Endothelial cell of umbilical vein (primary cell): ENCODE data around the gene LIMCH1. TPM values are rescaled to one million over a fixed set of nuclear protein-coding genes. Genes with fewer than 3 reads are reported as not detected.

Experiments used
- BruUV-seq: library from RNA; stranded (reverse); fragments of 400-500 nt; replicated peaks from 2 replicates; lab custom pipeline; 2021; lab: Mats Ljungman, UMichigan
- CTCF ChIA-PET: fragments of 300-600, 350-600 bp; sonication (Branson Sonifier 250); formaldehyde crosslinking; loops from one replicate; lab custom pipeline; 2021; ENCODE audit warnings: antibody characterized with exemption, inconsistent platforms; lab: Charles Lee
- POLR2A ChIA-PET: fragments of 300-600, 350-600 bp; sonication (Branson Sonifier 250); formaldehyde crosslinking; loops from one replicate; lab custom pipeline; 2021; ENCODE audit warnings: antibody characterized with exemption, inconsistent platforms; lab: Charles Lee
- DNase-seq: peaks from one replicate; pipeline ENCODE4 v3.0.0-alpha.2; 2011; ENCODE audit warnings: low read depth, low spot score
- FAIRE-seq: peaks from 2 replicates; lab custom pipeline; 2011; peaks lifted over from hg19 to GRCh38; lab: Jason Lieb, UNC
- H2AFZ ChIP-seq: 2 replicates; pipeline ENCODE4 v1.6.0; 2012; ENCODE audit warnings: low read depth, low read length, control low read depth, inconsistent platforms
- H3K27ac ChIP-seq: 2 replicates; pipeline ENCODE4 v1.5.1; 2011; ENCODE audit warnings: low read depth, mild to moderate bottlenecking, control low read depth, low read length, moderate library complexity; ENCODE audit not compliant: insufficient read depth
- H3K27me3 ChIP-seq, 2 experiments: 2 replicates each; pipeline versions ENCODE4 v1.6.0 to v1.6.1; 2011; ENCODE audit warnings: low read length in 2 of 2, mixed read lengths in 1 of 2; ENCODE audit not compliant: control insufficient read depth in 2 of 2, insufficient read depth in 2 of 2
- H3K36me3 ChIP-seq, 2 experiments: 2 replicates in 1 of 2; 3 replicates in 1 of 2; pipeline ENCODE4 v1.5.1; 2011; ENCODE audit warnings: low read length in 2 of 2, mild to moderate bottlenecking in 1 of 2, moderate library complexity in 1 of 2; ENCODE audit not compliant: control insufficient read depth in 2 of 2, insufficient read depth in 2 of 2; ENCODE audit errors: extremely low read depth in 1 of 2
- H3K4me1 ChIP-seq: 3 replicates; pipeline ENCODE4 v1.5.1; 2011; ENCODE audit warnings: mild to moderate bottlenecking, low read length; ENCODE audit not compliant: control insufficient read depth, insufficient read depth; ENCODE audit errors: extremely low read depth
- H3K4me2 ChIP-seq: 2 replicates; pipeline ENCODE4 v1.6.1; 2011; ENCODE audit warnings: low read length, control low read depth, mixed read lengths; ENCODE audit not compliant: insufficient read depth
- H3K4me3 ChIP-seq, 3 experiments: fragments of 200-600 bp in 1 of 3; sonication (generic), shearing (Covaris generic) in 1 of 3; replicated peaks in 1 of 3; 2 replicates each; pipeline ENCODE4 v1.5.1; 2011 to 2016; ENCODE audit warnings: control low read depth in 3 of 3, low read length in 3 of 3, mild to moderate bottlenecking in 2 of 3, inconsistent platforms in 1 of 3, low read depth in 1 of 3, moderate library complexity in 1 of 3; ENCODE audit not compliant: insufficient read depth in 1 of 3
- H3K79me2 ChIP-seq: 2 replicates; pipeline ENCODE4 v1.6.0; 2012; ENCODE audit warnings: low read length, inconsistent platforms; ENCODE audit not compliant: control insufficient read depth, insufficient read depth
- H3K9ac ChIP-seq: replicated peaks from 2 replicates; pipeline ENCODE3; 2011; ENCODE audit warnings: low read length, control low read depth; ENCODE audit not compliant: insufficient read depth; ENCODE audit errors: extremely low read depth
- H3K9me1 ChIP-seq: replicated peaks from 3 replicates; pipeline ENCODE4 v1.6.0; 2011; ENCODE audit warnings: mild to moderate bottlenecking, low read length; ENCODE audit not compliant: control insufficient read depth, insufficient read depth; ENCODE audit errors: extremely low read depth
- H3K9me3 ChIP-seq: replicated peaks from 2 replicates; pipeline ENCODE4 v1.5.1; 2012; ENCODE audit warnings: low read length, inconsistent platforms; ENCODE audit not compliant: control insufficient read depth, insufficient read depth
- H4K20me1 ChIP-seq: replicated peaks from 2 replicates; pipeline ENCODE3; 2011; ENCODE audit warnings: mild to moderate bottlenecking, low read length; ENCODE audit not compliant: control insufficient read depth, insufficient read depth; ENCODE audit errors: extremely low read depth
- CTCF ChIP-seq, 2 donors: IDR thresholded peaks; 1 replicate in 1 of 2; 2 replicates in 1 of 2; pipeline ENCODE4 v1.5.1; 2011; ENCODE audit warnings: low read length in 2 of 2, mild to moderate bottlenecking in 2 of 2, moderate library complexity in 2 of 2, control low read depth in 1 of 2, inconsistent platforms in 1 of 2, low read depth in 1 of 2; ENCODE audit not compliant: insufficient read depth in 1 of 2; ENCODE audit errors: extremely low read depth in 1 of 2
- EZH2 ChIP-seq: IDR thresholded peaks from 2 replicates; pipeline ENCODE4 v1.6.1; 2012; ENCODE audit warnings: borderline replicate concordance, low read depth, mild to moderate bottlenecking, moderate library complexity, low read length, inconsistent platforms; ENCODE audit not compliant: severe bottlenecking
- FOS ChIP-seq: IDR thresholded peaks from 2 replicates; pipeline ENCODE4 v1.6.1; 2011; ENCODE audit warnings: mild to moderate bottlenecking, low read length, moderate library complexity, borderline replicate concordance; ENCODE audit not compliant: insufficient read depth
- GATA2 ChIP-seq: IDR thresholded peaks from 2 replicates; pipeline ENCODE4 v1.7.0; 2011; ENCODE audit warnings: low read depth, mild to moderate bottlenecking, moderate library complexity, mixed read lengths, low read length; ENCODE audit not compliant: insufficient read length, insufficient read depth
- JUN ChIP-seq: IDR thresholded peaks from 2 replicates; pipeline ENCODE4 v1.6.1; 2011; ENCODE audit warnings: borderline replicate concordance, low read depth; ENCODE audit not compliant: insufficient read length, insufficient read depth
- MAX ChIP-seq: IDR thresholded peaks from 2 replicates; pipeline ENCODE4 v1.6.1; 2011; ENCODE audit not compliant: insufficient read depth, insufficient read length
- MYC ChIP-seq: IDR thresholded peaks from one replicate; pipeline ENCODE4 v1.6.1; 2011; ENCODE audit warnings: mild to moderate bottlenecking, low read depth, low read length
- POLR2A ChIP-seq: IDR thresholded peaks from 2 replicates; pipeline ENCODE4 v1.6.1; 2012; ENCODE audit warnings: low read depth, mild to moderate bottlenecking, control low read depth, low read length
- POLR2AphosphoS5 ChIP-seq: IDR thresholded peaks from 2 replicates; pipeline ENCODE4 v1.6.1; 2012; ENCODE audit warnings: low read depth, mild to moderate bottlenecking, control low read depth, low read length, moderate library complexity; ENCODE audit not compliant: insufficient read depth
- dilution Hi-C: fragments of 300-500 bp; cut with MboI; formaldehyde crosslinking; loops from one replicate; pipeline ENCODE4 v1.15.0; 2019; ENCODE audit warnings: low sequenced_read_pairs; ENCODE audit not compliant: extremely low pct_ligation_motif_present
- intact Hi-C: fragments of 100-400 bp; cut with micrococcal nuclease; formaldehyde crosslinking; loops from one replicate; pipeline ENCODE4 v1.10.0; 2022
- polyA plus RNA-seq, 4 experiments: library from polyadenylated mRNA; depleted of rRNA in 3 of 4; stranded (reverse) in 3 of 4; unstranded in 1 of 4; fragments of >200 nt; gene quantifications; 2 replicates each; pipeline versions ENCODE4 v1.2.1 to v1.2.3, GENCODE V29; 2011 to 2012; ENCODE audit warnings: missing spikeins in 1 of 4
- total RNA-seq: library from RNA; stranded (reverse); gene quantifications from 2 replicates; pipeline ENCODE4 v1.2.3, GENCODE V29; 2021

Gene LIMCH1
- total and polyA plus RNA-seq, 2 donors (not counting 3 experiments of a cell fraction or from before 2014, with no cell fraction given): 14.3 to 32.8 TPM

GRCh38 chr4:41632481-41633073 is 94.6 kb downstream of the LIMCH1 start:
- Histone ChIP-seq H3K27ac (no peak overlapping the region), H3K9ac (no peak overlapping the region), H3K4me3 (no peak overlapping the region), H3K4me2 (no peak overlapping the region), H3K79me2 (no peaks in the 10 kb centered on the region), H3K9me3 (no peaks in the 10 kb centered on the region), H3K9me1 (no peaks in the 10 kb centered on the region), H4K20me1 (no peaks in the 10 kb centered on the region), H3K36me3 (no peaks in the 10 kb centered on the region), H2AFZ (no peak overlapping the region), H3K4me1 (no peaks in the 10 kb centered on the region), H3K27me3 (peaks cover 0 to 10% of the 10 kb centered on the region in 2 experiments)
- DNase-seq: no peak
- no TSS peak for BruUV-seq
- intact Hi-C loops (no loop called here), dilution Hi-C loops (no loop called here)
- ChIA-PET POLR2A (no interaction called here), CTCF (no interaction called here)
- no peak for TF ChIP-seq POLR2A
- TF ChIP-seq MYC: no peak
- no peak for TF ChIP-seq FOS
- no peak for TF ChIP-seq CTCF (IDR thresholded peaks at IDR 0.05; ENCODE audit: extremely low read depth in 1 of 2, insufficient read depth in 1 of 2, low read depth in 1 of 2, low read length in 2 of 2)
- no peak for TF ChIP-seq POLR2AphosphoS5
- no peak for TF ChIP-seq MAX
- TF ChIP-seq JUN: no peak
- no peak for TF ChIP-seq EZH2
- TF ChIP-seq GATA2: no peak
- no peak for FAIRE-seq
